Amniotic stem cell (primary cell): ENCODE results near the gene STRADA.

Source experiments
- DNase-seq: peaks from one replicate; lab custom pipeline; 2025; lab: John Stamatoyannopoulos, UW

The STRADA gene, protein sequence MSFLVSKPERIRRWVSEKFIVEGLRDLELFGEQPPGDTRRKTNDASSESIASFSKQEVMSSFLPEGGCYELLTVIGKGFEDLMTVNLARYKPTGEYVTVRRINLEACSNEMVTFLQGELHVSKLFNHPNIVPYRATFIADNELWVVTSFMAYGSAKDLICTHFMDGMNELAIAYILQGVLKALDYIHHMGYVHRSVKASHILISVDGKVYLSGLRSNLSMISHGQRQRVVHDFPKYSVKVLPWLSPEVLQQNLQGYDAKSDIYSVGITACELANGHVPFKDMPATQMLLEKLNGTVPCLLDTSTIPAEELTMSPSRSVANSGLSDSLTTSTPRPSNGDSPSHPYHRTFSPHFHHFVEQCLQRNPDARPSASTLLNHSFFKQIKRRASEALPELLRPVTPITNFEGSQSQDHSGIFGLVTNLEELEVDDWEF

DNA sequence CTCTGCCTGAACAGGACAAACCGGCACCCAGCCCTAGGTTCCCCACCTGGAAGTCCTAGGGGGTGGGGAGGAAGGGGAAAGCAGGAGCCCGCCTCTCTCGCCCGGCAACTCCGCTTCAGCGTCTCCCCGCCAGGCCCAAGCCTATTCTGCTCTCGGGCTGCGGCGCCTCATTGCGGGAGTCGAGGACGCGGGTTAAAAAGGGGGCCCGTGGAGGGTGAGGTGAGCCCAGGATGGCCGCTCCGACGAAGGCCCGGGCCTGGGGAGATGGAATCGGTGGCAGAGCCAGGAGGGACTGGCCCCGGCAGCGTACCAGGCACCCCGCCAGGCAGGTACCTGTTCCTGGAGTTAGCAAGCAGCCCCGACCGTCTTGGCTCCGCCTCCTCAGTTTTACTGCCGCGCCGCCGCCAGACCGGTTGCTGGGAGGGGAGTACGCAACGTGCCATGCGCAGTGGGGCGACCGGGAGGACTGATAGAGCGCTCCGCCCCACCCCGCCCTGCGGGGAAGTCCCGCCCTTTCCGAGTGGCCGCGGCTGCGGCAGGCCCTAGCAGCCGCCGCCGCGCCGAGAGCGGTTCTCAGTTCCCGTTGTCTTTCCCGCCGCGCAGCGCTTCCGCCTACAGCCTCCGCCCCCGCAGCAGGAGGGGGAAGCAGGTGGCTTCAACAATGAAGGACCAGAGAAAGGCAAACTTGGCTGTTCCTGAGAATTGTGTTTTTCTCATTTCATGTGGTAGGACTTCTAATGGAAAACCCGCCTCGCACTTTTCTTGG, at the start of gene STRADA:
STRADA (minus strand) TSS at position 392 of the 766 bp plus-strand sequence. CDS start 13,430 bp downstream, outside the sequence.
- DNase-seq = peak; percentile 91

DNA sequence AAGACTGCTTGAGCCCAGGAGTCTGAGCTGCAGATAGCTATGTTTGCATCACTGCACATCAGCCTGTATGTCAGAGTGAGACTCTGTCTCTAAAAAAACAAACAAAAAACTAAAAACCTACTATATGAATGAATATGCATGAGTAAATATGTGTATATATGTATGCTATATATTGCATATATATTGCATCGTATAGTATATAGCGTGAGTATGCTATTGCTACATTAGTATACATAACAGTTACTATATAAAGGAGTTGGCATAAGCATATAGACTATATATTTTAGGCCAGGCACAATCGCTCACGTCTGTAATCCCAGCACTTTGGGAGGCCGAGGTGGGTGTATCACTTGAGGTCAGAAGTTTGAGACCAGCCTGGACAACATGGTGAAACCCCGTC, 48.5 kb upstream of the STRADA start:
- DNase-seq = no peak

DNA sequence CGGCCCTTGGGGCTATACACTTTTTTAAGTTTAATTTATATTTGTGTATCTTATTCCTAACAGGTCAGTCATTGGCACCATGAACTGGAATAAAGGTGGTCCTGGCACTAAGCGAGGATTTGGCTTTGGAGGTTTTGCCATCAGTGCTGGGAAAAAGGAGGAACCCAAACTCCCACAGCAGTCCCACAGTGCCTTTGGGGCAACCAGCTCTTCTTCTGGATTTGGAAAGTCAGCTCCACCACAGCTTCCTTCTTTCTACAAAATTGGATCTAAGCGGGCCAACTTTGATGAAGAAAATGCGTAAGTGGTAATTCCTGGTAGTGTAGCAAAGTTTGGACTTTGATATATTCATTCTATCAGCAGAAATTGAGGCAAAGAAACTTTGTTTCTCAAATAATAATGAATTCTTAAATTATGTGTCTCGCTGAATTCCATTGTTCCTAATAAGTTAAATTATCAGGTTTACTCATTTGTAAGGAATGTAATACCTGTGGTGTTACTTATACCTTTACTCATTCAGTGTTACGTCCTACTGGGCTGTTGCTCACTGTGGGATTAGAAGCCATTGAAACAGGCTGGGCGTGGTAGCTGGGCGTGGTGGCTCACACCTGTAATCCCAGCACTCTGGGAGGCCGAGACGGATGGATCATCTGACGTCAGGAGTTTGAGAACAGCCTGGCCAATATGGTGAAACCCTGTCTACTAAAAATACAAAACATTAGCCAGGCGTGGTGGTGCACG, 45.5 kb upstream of the STRADA start:
- no peak for DNase-seq

DNA sequence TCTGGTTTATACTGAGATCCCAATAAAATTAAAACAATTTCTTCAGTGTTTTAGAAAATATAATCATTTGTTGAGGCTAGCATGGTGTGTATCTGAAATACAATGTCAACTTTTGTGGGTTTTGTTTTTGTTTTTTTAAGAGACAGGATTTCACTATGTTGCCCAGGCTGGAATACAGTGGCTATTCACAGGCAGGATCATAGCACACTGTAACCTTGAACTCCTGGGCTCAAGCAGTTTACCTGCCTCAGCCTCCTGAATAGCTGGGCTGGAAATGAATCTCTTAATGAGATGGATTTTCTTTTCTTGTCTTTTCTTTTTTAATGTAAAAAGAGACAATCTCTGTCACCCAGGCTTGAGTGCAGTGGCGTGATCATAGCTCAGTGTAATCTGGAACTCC, 44.5 kb upstream of the STRADA start:
- no peak for DNase-seq

DNA sequence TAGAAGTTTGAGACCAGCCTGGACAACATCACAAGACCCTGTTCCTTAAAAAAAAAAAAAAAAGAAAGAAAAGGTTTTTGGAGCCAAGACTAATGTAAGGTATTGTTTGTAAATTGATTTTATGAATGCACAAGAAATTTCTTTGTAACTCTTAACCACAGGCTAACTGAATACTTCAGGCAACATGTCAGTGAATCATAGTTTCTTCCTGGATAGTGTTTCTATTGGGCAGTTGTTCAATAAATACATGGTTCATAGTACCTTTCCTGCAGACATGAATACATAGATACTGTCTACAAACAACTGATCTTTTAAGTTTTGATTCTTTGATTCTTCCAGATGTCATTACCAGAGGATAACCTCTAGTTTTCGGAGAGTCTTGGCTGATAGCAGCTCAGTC, 44.0 kb upstream of the STRADA start:
- DNase-seq = no peak

DNA sequence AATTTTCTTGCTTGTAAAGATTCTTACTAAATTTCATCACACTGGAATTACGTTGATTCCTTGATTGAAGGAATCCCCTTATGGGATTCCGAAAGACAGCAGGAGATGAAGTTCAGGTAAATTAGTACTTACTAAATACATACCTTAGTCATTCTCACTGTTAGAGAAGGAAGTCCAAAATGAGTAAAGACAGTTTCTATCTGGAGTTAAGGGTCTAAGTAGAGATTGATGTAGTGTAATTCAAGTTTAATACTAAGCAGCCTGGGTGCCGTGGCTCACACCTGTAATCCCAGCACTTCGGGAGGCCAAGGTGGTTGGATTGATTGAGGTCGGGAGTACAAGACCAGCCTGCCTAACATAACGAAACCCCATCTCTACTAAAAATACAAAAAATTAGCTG, 41.9 kb upstream of the STRADA start:
- no peak for DNase-seq

DNA sequence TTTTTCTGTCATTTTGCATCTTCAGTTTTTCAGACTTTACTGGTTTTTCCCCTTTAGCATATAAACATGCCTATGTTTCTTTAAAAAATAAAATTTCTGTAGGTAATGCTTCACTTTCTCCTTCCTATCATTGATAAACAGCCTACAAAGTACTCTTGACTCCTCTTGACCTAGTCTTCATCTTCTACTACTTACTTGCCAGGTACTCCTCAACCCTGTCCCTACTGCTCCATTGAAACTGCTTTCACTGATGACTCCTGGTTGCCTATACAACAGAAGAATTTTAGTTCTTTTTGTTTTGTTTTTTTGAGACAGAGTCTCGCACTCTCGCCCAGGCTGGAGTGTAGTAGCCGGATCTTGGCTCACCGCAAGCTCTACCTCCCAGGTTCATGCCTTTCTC, 39.3 kb upstream of the STRADA start:
- DNase-seq = no peak

DNA sequence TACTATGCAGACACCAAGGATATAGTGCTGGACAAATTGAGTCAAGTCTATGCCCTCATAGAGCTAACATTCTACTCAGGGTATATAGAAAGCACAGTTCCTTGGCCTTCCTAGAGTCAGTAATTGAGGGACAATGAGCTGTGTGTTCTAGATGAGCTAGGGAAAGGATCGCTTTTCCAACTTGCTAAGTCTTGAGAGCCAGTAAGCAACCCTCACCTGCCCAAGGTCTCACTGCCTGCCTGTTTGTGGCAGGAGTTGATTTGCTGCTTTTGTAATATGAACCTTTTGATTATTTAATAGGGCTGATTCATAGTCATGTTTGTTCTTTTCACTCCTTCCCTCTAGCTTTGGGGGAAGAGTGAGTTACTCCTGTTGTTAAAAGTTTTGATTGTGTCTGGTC, 38.9 kb upstream of the STRADA start:
- no peak for DNase-seq

DNA sequence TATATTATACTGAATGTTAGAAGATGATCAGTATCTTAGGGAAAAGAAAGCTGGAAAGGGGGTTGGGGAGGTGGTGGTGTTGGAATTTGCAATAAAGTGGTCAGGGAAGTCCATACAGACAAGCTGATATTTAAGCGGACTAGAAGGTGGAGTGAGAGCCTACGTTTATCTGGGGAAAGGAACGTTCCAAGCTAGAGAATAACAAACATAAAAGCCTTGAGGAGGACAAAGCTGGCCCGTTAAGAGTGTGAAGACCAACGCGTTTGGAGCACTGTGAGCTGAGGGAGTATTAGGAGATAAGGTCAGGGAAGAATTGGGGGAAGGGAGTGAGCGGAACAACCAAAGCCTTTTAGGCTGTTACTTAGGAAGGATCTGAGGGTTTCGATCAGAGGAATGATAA, 33.8 kb upstream of the STRADA start:
- DNase-seq = no peak

DNA sequence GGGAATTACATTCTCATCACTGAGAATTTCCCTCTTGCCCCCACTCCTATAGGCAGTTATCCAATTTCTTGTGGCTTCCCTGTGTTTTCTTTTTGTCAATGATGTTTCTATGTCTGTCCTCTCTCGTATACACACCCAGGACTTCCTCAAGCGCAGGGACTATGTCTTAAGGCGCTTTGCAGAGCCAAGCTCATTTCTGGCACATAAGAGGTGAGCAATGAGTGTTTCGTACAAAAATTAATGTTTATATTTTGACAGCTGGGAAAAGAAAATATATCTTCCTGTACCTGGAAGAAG, 33.3 kb upstream of the STRADA start:
- no peak for DNase-seq

DNA sequence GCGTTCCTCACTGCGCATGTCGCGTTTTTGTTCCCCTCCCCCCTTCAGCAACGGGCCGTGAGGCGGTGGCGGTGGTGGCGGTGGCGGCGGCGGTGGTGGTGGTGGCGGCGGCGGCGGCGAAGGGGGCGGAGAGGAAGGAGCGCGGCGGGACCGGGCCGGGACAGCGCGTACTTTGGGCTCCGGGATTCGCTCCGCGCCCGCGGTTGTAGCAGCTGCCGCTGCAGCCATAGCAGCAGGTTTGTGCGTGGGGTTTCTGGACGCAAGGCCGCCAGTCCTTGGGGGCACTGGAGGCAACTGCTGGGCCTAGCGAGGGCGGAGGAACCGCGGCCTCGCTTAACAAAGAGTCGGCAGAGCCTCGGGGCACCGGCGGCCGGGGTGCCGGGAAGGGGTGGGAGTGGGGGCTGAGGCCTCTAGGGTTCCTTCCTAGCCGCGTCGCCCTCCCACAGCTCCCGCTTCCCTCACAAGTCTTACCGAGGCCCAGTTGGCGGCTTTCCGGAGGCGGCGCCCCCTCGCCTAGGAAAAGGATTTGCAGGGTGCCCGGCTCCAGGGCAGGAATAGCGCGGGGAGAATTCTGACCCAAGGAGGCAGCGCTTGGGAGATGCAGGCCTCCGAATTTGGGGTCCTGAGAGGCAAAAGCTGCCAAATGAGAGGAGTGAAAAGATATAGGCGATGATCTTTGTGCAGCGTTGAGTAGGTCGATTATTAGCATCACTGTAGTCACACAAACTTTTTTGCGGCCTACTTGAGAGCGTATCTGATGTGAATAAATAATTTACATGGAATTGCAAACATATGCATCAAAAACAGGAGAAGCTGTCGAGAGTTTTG, 32.8 kb upstream of the STRADA start, which contains the start of gene DDX42:
DDX42 (plus strand) TSS at position 30 of the 828 bp plus-strand sequence. CDS start 12,880 bp downstream, outside the sequence.
- no peak for DNase-seq

DNA sequence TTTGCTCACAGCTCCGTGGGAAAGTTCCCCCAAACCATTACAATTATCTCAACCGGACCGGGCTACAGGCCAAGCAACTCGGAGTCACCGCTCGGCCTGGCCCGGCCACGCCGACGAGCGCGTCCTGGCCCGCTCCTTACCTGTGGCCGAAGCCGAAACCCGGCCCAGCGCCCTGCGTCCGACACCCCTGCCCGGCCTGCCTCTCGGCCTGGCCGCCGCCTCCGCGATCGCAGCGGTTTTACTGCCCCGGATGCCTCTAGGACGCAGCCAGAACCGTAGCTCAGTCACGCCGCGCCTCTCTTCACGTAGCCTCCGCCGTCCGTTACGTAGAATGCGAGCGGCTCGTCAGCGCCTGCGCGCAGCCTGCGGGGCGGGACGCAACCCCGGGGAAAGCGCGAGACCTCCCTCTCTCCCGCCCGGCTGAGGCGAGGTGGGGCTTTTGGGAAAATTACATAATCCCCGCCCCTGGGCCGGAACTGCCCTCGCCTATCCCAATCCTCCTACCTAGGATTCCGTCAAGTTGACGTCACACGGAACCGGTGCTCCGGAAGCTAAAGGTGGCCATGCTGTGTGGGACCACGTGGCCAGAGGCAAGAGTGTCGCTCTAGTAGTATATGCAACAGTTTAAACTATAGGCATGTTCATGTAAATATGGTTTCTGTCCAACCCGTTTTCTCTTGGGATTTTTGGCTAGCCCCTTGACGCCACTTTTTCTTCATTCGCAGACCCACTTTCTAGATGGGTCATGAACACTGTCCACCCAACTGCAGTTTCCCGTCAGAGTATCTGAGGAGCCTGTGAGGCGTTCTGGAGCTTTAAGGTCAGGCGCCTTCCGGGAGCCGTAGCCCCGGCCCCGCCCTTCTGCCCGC, 31.9 kb upstream of the STRADA start, which contains the start of gene CCDC47:
CCDC47 (minus strand) TSS at position 326 of the 869 bp plus-strand sequence. CDS start 7,422 bp downstream, outside the sequence.
- DNase-seq = peak; percentile 99

DNA sequence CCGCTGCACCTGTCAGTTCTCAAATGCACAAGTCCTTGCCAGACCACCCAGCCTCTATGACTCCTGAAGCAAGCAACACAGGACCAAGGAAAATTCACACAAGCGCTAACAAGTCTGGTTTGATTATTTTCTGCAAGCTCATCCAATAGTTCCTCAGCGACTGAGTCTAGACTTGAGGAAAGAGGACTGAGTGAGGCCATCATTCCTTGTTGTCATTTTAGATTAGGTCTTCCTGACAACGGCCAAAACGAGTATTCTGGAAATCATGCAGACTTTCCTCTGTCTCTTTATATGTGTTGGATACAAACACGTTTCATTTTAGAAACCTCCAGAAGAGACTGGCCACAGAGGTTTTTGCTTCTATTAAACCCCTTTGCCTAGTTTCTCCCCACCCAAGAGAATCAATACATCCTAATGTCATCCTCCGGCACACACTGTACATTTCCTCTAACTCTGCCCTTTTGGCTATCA, 31.2 kb upstream of the STRADA start:
- no peak for DNase-seq

DNA sequence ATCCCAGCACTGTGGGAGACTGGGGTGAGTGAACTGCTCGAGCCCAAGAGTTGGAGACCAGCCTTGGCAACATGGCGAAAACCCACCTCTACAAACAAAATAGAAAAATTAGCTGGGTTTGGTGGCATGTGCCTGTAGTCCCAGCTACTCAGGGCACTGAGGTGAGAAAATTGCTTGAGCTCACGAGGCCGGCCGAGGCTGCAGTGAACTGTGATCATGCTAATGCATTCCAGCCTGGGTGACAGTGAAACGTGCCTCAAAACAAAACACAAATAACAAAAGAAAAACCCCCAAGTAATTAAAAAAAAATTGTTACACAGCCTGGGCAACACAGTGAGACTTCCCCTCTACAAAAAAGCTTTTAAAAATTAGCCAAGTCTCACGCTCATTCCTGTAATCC, 26.8 kb upstream of the STRADA start:
- DNase-seq = no peak

DNA sequence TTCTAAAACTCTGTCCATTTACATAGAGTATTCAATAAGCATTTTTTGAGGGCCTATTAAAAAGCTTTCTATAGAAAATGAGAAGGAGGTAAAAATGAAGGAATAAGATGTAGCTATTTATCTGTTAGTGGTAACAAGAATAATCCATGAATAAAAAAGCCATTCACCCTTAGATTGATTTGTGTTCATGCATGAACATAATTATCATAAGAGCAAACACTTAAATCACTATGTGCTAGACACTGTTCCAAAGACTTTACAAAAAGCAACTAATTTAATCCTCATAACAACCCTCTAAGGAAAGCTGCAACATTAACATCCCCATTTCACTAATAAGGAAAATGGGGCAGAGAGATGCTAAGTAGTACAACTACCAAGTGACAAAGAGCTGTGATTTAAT, 25.2 kb upstream of the STRADA start:
- DNase-seq = no peak

DNA sequence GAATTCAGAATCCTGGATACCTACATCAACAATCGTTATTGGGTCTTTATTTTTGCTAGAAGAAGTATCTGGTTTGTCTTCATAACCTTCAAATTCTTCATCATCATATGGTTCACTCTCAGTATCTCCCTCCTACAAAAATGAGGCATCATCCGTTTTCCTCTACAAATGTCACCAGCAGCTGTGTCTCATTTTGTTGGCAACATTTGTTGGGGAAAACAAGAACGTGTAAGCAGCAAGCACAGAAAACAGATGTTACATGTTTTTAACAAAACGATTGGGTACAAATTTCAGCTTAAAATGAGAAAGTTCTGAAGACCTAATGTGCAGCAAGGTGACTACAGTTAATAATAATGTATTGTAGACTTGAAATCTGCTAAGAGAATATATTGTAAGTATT, 23.1 kb upstream of the STRADA start:
- no peak for DNase-seq

DNA sequence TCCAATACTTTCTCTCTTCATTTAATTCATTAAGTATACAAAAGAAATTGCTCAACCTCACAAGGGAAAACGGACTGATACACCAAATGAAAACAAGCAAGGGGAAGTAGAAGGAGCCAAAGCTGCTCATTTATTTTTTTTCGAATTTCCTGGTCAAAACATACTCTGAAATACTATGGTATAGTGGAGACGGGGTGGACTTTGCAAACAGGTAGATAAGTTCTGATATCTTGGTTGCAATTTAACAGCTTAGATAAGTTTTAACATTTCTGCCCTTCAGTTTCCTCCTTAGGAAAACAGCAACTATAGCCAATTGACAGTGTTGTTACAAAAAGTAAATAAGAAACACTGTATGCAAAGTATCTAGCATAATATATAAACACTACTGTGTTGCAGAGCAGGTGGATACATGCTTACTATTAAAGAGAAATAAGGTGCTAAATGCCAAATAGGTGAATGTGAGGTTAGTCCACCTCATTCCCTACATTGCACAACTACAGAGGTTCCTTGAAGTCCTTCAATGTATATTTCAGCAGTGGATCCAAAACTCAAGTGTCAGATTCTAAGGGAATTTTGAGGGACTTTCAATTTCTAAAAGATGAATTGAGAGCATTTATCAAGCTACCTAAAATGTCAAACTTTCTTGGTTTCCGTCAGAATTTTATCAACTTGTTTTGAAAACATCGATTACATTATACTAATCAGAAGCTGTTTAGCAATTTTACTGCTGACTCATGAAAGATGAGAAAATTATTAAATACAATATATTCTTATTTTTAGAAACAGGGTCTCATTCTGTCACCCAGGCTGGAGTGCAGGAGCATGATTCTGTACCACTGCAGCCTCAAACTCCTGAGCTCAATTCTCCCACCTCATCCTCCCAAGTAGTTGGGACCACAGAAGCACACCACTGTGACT, 20.8 kb upstream of the STRADA start:
- DNase-seq = no peak

DNA sequence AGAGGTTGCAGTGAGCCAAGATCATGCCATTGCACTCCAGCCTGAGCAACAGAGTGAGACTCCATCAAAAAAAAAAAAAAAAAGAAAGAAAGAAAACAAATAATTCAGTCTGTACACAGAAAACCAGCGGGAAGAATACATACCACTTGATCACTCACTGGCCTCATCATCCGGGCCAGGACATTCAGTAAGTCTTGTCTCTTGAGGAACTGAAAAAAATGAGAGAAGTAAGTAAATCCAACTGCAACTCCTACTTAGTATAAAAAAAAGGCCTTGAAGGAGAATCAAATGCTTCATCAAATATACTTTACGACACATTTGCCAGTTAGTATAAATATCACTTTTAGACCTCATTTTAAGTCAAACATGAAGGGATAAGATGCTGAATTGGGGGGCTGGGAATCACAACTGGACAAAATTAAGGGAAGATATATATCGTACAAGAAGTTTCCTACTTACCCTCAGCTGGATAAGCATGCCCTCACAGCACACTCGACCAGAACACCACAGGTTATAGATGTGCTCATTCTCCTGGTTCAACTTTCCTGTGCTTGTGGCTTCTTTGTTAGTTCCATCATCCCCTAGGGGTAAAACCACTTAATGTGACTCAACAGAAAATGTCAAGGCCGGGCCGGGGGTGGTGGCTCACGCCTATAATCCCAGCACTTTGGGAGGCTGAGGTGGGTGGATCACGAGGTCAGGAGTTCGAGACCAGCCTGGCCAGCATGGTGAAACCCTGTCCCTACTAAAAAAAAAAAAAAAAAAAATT, 19.4 kb upstream of the STRADA start:
- DNase-seq = no peak

DNA sequence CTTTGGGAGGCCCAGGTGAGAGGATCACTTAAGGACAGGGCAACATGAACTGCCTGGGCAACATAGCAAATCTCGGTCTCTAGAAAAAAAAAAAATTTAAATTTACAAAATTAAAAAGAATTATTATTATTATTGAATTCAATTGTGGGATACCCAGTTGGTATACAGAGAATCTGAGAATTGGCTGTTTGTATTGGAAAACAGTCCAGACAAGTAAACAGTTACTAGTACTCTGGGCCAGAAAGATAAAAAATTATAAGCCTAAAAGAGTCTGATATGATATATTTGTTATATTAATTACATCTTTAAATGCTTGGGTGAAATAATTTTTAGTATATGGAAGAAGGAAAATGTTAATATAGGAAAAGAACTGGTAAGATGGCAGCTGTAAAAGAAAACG, 16.8 kb upstream of the STRADA start:
- no peak for DNase-seq
